A549 (cell line): ENCODE data around the gene VAT1L. TPM values are rescaled to one million over a fixed set of nuclear protein-coding genes. Genes with fewer than 3 reads are reported as not detected.

Experiments used
- ATAC-seq, 2 experiments: fragments of 200-7000 bp in 1 of 2; fragments of >200 bp in 1 of 2; cut with Nextera tagmentation in 1 of 2; cut with Tn5 transposase in 1 of 2; 3 replicates each; pipeline versions ENCODE4 v1.8.0 to v1.9.1; 2018 to 2020; ENCODE audit warnings: mild to moderate bottlenecking in 1 of 2, moderate library complexity in 1 of 2
- CTCF ChIA-PET: fragments of 300-600 bp; sonication (Branson Sonifier 250); formaldehyde crosslinking; extraction: SDS; loops from one replicate; lab custom pipeline; 2021; ENCODE audit warnings: antibody characterized with exemption, inconsistent platforms; lab: Yijun Ruan, JAX
- POLR2A ChIA-PET: fragments of 350-600 bp; formaldehyde crosslinking; extraction: SDS; loops from one replicate; lab custom pipeline; 2021; ENCODE audit warnings: antibody characterized with exemption, inconsistent platforms; lab: Yijun Ruan, JAX
- DNase-seq, 2 experiments: peaks; one replicate each; pipeline versions ENCODE4 v3.0.0 to v3.0.0-alpha.2; 2011 to 2016; ENCODE audit warnings: low read depth in 1 of 2, low spot score in 1 of 2
- FAIRE-seq: peaks from 2 replicates; lab custom pipeline; 2011; peaks lifted over from hg19 to GRCh38; lab: Jason Lieb, UNC
- H3K27ac ChIP-seq, 2 experiments: fragments of >200 bp; sonication (Bioruptor Twin); formaldehyde crosslinking; 3 replicates each; pipeline ENCODE4 v1.5.1; 2016 to 2017
- H3K4me1 ChIP-seq: fragments of >200 bp; sonication (Bioruptor Twin); formaldehyde crosslinking; 3 replicates; pipeline ENCODE4 v1.6.1; 2016
- H3K4me2 ChIP-seq: fragments of >200 bp; sonication (Bioruptor Twin); formaldehyde crosslinking; 3 replicates; pipeline ENCODE4 v1.6.1; 2016
- H3K4me3 ChIP-seq: fragments of >200 bp; sonication (Bioruptor Twin); formaldehyde crosslinking; 3 replicates; pipeline ENCODE4 v1.5.1; 2016
- H3K9me3 ChIP-seq: fragments of >200 bp; sonication (Bioruptor Twin); formaldehyde crosslinking; 3 replicates; pipeline ENCODE4 v1.6.1; 2016
- CBX8 ChIP-seq: fragments of 200-600 bp; sonication (generic); IDR thresholded peaks from 2 replicates; pipeline ENCODE4 v1.6.1; 2016
- CEBPB ChIP-seq, 2 experiments: fragments of >200 bp in 1 of 2; sonication (Bioruptor Twin) in 1 of 2; formaldehyde crosslinking in 1 of 2; IDR thresholded peaks; 2 replicates each; pipeline ENCODE4 v1.6.1; 2012 to 2016
- EHF ChIP-seq: fragments of 250-450 bp; sonication (Bioruptor Pico); IDR thresholded peaks from 2 replicates; pipeline ENCODE4 v1.5.0; 2020; ENCODE audit warnings: mild to moderate bottlenecking
- EP300 ChIP-seq, 2 experiments: fragments of >200 bp; sonication (Bioruptor Twin); formaldehyde crosslinking; IDR thresholded peaks; 2 replicates in 1 of 2; 3 replicates in 1 of 2; pipeline ENCODE4 v1.6.1; 2016 to 2017
- FOXS1 ChIP-seq: fragments of 250-450 bp; sonication (Bioruptor Pico); IDR thresholded peaks from 2 replicates; pipeline ENCODE4 v1.5.0; 2020; ENCODE audit warnings: mild to moderate bottlenecking, moderate library complexity
- HES2 ChIP-seq: fragments of >200 bp; sonication (Bioruptor Twin); formaldehyde crosslinking; IDR thresholded peaks from 2 replicates; pipeline ENCODE4 v1.6.1; 2016
- HEYL ChIP-seq: fragments of 250-450 bp; sonication (Bioruptor Pico); IDR thresholded peaks from 2 replicates; pipeline ENCODE4 v1.8.0; 2021; ENCODE audit warnings: mild to moderate bottlenecking, moderate library complexity
- HOXB5 ChIP-seq: fragments of 250-450 bp; sonication (Bioruptor Pico); IDR thresholded peaks from 2 replicates; pipeline ENCODE4 v1.5.0; 2020; ENCODE audit warnings: mild to moderate bottlenecking, moderate library complexity
- KDM1A ChIP-seq: fragments of 200-600 bp; sonication (generic); IDR thresholded peaks from 2 replicates; pipeline ENCODE4 v1.6.1; 2016; ENCODE audit warnings: low read depth, mild to moderate bottlenecking
- MAX ChIP-seq: IDR thresholded peaks from 2 replicates; pipeline ENCODE4 v1.6.1; 2012
- NFE2L2 ChIP-seq: fragments of 150-350 bp; conservative IDR thresholded peaks from 2 replicates; pipeline ENCODE4 v1.6.1; 2014; ENCODE audit warnings: low read length
- PHF8 ChIP-seq: fragments of 200-600 bp; sonication (generic); IDR thresholded peaks from 2 replicates; pipeline ENCODE4 v1.6.1; 2016; ENCODE audit warnings: low read depth, mild to moderate bottlenecking, antibody characterized with exemption, moderate library complexity, borderline replicate concordance
- POLR2A ChIP-seq: IDR thresholded peaks from 2 replicates; pipeline ENCODE4 v1.6.1; 2012; ENCODE audit warnings: mild to moderate bottlenecking, low read length
- RNF2 ChIP-seq: fragments of 200-600 bp; sonication (generic); IDR thresholded peaks from 2 replicates; pipeline ENCODE4 v1.6.1; 2016; ENCODE audit warnings: low read depth, mild to moderate bottlenecking, antibody characterized with exemption, moderate library complexity, borderline replicate concordance
- SMC3 ChIP-seq: fragments of >200 bp; sonication (Bioruptor Twin); formaldehyde crosslinking; IDR thresholded peaks from 3 replicates; pipeline ENCODE4 v1.6.1; 2018; ENCODE audit warnings: inconsistent platforms
- TP53 ChIP-seq: fragments of 250-450 bp; sonication (Bioruptor Pico); IDR thresholded peaks from 2 replicates; pipeline ENCODE4 v1.5.0; 2021; ENCODE audit warnings: mild to moderate bottlenecking, moderate library complexity
- ZNF302 ChIP-seq: fragments of 250-450 bp; sonication (Bioruptor Pico); IDR thresholded peaks from 2 replicates; pipeline ENCODE4 v1.9.0; 2021; ENCODE audit warnings: inconsistent platforms, mild to moderate bottlenecking, moderate library complexity
- ZSCAN20 ChIP-seq: fragments of 250-450 bp; sonication (Bioruptor Pico); IDR thresholded peaks from 2 replicates; pipeline ENCODE4 v1.8.0; 2022; ENCODE audit warnings: mild to moderate bottlenecking, moderate library complexity
- WGBS: methylation state at CpG from one replicate; pipeline ENCODE4 v1.1.6; 2017; ENCODE audit errors: missing lambda C conversion rate; 5-methylcytosine and 5-hydroxymethylcytosine counted together
- polyA plus RNA-seq, 4 experiments: library from polyadenylated mRNA; depleted of rRNA in 3 of 4; stranded (reverse); fragments of >200 nt; fragmentation: RNase III in 1 of 4; extraction: RNeasy Plus Mini Kit Qiagen cat#74134 plus additional on column Dnase treatment in 1 of 4; gene quantifications; 2 replicates in 3 of 4; 3 replicates in 1 of 4; pipeline ENCODE4 v1.2.3, GENCODE V29; 2011 to 2017
- TF ChIP-seq, protein P1 (sequence below): fragments of 250-450 bp; sonication (Bioruptor Pico); IDR thresholded peaks from 2 replicates; pipeline ENCODE4 v1.5.0; 2020; ENCODE audit warnings: low read depth, mild to moderate bottlenecking, moderate library complexity
- TF ChIP-seq, protein P2 (sequence below): fragments of 450-650 bp; IDR thresholded peaks from 2 replicates; pipeline ENCODE4 v1.6.1; 2014; ENCODE audit warnings: antibody characterized with exemption

Gene VAT1L
- polyA plus RNA-seq, 2 of the 4 experiments (the other 2 are of a cell fraction) = not detected

GRCh38 chr16:77759201-77759600 lies 29.2 kb upstream of the VAT1L start:
- 17% methylated on average over 1 of the region's 1 CpG for WGBS
- FAIRE-seq = no peak
- ChIA-PET CTCF (no interaction called here), POLR2A (no interaction called here)
- Histone ChIP-seq H3K27ac (no peak overlapping the region), H3K9me3 (no peaks in the 10 kb centered on the region), H3K4me3 (no peak overlapping the region), H3K4me2 (no peak overlapping the region), H3K4me1 (no peaks in the 10 kb centered on the region)
- DNase-seq = no peak
- TF ChIP-seq, protein P1, sequence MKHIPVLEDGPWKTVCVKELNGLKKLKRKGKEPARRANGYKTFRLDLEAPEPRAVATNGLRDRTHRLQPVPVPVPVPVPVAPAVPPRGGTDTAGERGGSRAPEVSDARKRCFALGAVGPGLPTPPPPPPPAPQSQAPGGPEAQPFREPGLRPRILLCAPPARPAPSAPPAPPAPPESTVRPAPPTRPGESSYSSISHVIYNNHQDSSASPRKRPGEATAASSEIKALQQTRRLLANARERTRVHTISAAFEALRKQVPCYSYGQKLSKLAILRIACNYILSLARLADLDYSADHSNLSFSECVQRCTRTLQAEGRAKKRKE (CRISPR knock-in tag) = no peak
- TF ChIP-seq EP300 (IDR thresholded peaks at IDR 0.05) (no peak), MAX (no peak)
- ATAC-seq = no peak

DNA sequence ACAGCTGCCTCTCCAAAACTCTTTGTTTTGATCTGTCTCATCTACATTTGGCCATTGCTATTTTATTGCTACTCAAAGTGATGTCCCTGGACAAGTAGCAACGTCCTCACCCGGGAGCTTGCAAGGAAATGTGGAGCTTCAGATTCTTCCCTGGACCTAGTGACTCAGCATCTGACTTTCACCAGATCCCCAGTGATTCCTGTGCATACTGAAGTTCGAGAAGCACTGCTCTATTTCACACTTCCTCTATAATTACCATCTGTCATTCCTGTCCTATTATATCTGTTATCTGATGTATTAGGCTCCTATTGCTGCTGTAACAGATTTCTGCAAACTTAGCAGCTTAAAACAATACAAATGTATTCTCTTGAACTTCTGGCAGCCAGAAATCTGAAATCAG lies 28.5 kb upstream of the VAT1L start:
- CTCF ChIA-PET = interaction anchor here (0.6 kb wide), 1 partner anchor 477 kb away, joined by 4 read pairs; no protein-coding TSS in a partner anchor
- H3K4me2 ChIP-seq = no peak overlapping the region
- no peak for FAIRE-seq
- TF ChIP-seq HEYL = no peak
- TF ChIP-seq RNF2 = no peak
- no peak for TF ChIP-seq KDM1A
- TF ChIP-seq SMC3 = no peak
- TF ChIP-seq NFE2L2 = no peak
- no peak for TF ChIP-seq FOXS1 (CRISPR knock-in tag)
- no peak for TF ChIP-seq CBX8
- TF ChIP-seq, all 56 proteins: peak for 0
- DNase-seq = no peak
- Histone ChIP-seq H3K9me3 (no peaks in the 10 kb centered on the region), H3K27ac (no peak overlapping the region), H3K4me3 (no peak overlapping the region), H3K4me1 (no peaks in the 10 kb centered on the region)
- no peak for ATAC-seq
- 41% methylated on average over 3 of the region's 3 CpGs for WGBS
- POLR2A ChIA-PET = interaction anchor here (0.6 kb wide), 1 partner anchor 36 kb away, joined by 7 read pairs; no protein-coding TSS in a partner anchor

- no peak for FAIRE-seq
- DNase-seq = no peak
- H3K4me2 ChIP-seq = no peak overlapping the region
- 21% methylated on average over 1 of the region's 1 CpG for WGBS
- ATAC-seq = no peak
- H3K4me1 ChIP-seq = no peaks in the 10 kb centered on the region
- H3K27ac ChIP-seq = no peak overlapping the region
- POLR2A ChIA-PET = no interaction called here
- no peak for TF ChIP-seq EHF (CRISPR knock-in tag)
- TF ChIP-seq HOXB5 (CRISPR knock-in tag) = no peak
- no peak for TF ChIP-seq HES2
- no peak for TF ChIP-seq ZNF302 (CRISPR knock-in tag)
- TF ChIP-seq POLR2A = no peak
- TF ChIP-seq PHF8 = no peak
- TF ChIP-seq TP53 = no peak
- TF ChIP-seq CBX8 = no peak
- TF ChIP-seq, all 56 proteins: peak for 0
- Histone ChIP-seq H3K9me3 (no peaks in the 10 kb centered on the region), H3K4me3 (no peak overlapping the region)
- CTCF ChIA-PET = interaction anchor here (0.6 to 1.5 kb wide), 3 partner anchors 29 to 334 kb away, joined by 3 to 4 read pairs (median 3); no protein-coding TSS in a partner anchor
Observed at GRCh38 chr16:77760800-77761199, 27.6 kb upstream of the VAT1L start.

DNA sequence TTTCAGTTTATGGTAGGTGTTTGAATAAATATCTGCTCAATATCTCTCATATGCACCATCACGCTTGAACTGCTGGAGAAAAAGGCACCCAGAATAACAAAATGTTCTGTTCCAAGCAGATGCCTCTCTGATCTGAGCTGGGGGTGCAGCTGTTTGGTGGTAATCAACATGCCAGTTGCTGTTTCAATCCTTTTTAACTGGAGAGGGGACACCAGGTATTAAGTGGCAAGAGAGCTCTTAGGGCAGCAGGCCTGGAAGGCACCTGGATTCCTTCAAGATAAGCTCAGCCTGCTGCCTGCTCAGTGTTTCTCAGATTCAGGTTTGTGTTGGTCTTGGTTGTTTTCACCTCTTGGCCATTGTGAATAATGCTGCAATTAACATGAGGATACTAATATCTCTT lies 27.2 kb upstream of the VAT1L start:
- Histone ChIP-seq H3K4me3 (no peak overlapping the region), H3K27ac (no peak overlapping the region), H3K4me2 (no peak overlapping the region), H3K4me1 (no peaks in the 10 kb centered on the region), H3K9me3 (no peaks in the 10 kb centered on the region)
- 79% methylated on average over 1 of the region's 1 CpG for WGBS
- FAIRE-seq (no peak), DNase-seq (no peak), ATAC-seq (no peak)
- ChIA-PET CTCF (interaction anchor here (0.6 to 1.5 kb wide), 3 partner anchors 28 to 334 kb away, joined by 3 to 4 read pairs (median 3); no protein-coding TSS in a partner anchor), POLR2A (no interaction called here)
- no peak for TF ChIP-seq CEBPB (IDR thresholded peaks at IDR 0.05)
- no peak for TF ChIP-seq TP53
- TF ChIP-seq, protein P2, sequence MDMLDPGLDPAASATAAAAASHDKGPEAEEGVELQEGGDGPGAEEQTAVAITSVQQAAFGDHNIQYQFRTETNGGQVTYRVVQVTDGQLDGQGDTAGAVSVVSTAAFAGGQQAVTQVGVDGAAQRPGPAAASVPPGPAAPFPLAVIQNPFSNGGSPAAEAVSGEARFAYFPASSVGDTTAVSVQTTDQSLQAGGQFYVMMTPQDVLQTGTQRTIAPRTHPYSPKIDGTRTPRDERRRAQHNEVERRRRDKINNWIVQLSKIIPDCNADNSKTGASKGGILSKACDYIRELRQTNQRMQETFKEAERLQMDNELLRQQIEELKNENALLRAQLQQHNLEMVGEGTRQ = no peak
- TF ChIP-seq CBX8 = no peak
- no peak for TF ChIP-seq ZSCAN20 (CRISPR knock-in tag)
- no peak for TF ChIP-seq PHF8
- TF ChIP-seq HOXB5 (CRISPR knock-in tag) = no peak
- no peak for TF ChIP-seq POLR2A
- TF ChIP-seq ZNF302 (CRISPR knock-in tag) = no peak
